HEK293 (cell line): ENCODE results near the gene UGGT2.
"Not testable (repeated sequence)": the region's sequence is repeated elsewhere in the genome, so short reads cannot be mapped to it uniquely, and the experiment has no call there.

Experiments used
- CTCF ChIA-PET: fragments of 350-600 bp; formaldehyde crosslinking; extraction: SDS; loops from one replicate; lab custom pipeline; 2021; ENCODE audit warnings: antibody characterized with exemption; lab: Yijun Ruan, JAX
- POLR2A ChIA-PET: fragments of 300-600 bp; formaldehyde crosslinking; extraction: SDS; loops from one replicate; lab custom pipeline; 2020; ENCODE audit warnings: antibody characterized with exemption, inconsistent platforms; lab: Yijun Ruan, JAX
- H3K27ac ChIP-seq: fragments of 200-500 bp; sonication (Bioruptor generic); 2 replicates; pipeline ENCODE4 v1.5.1; 2014; ENCODE audit warnings: low read depth, low read length, control low read depth, inconsistent platforms; ENCODE audit errors: extremely low read depth
- H3K36me3 ChIP-seq, 2 experiments: fragments of 200-500 bp in 1 of 2; sonication (Bioruptor generic) in 1 of 2; 1 replicate in 1 of 2; 2 replicates in 1 of 2; pipeline ENCODE4 v1.5.1; 2014 to 2017; ENCODE audit warnings: inconsistent platforms in 2 of 2, low read length in 2 of 2; ENCODE audit not compliant: control insufficient read depth in 2 of 2, insufficient read depth in 1 of 2
- H3K4me1 ChIP-seq: fragments of 200-500 bp; sonication (Bioruptor generic); 2 replicates; pipeline ENCODE4 v1.5.1; 2014; ENCODE audit warnings: mild to moderate bottlenecking, low read length, inconsistent platforms; ENCODE audit not compliant: control insufficient read depth, insufficient read depth
- H3K4me3 ChIP-seq: 2 replicates; pipeline ENCODE4 v1.5.1; 2011; ENCODE audit warnings: low read depth, mild to moderate bottlenecking, control low read depth, low read length, moderate library complexity
- H3K9me3 ChIP-seq: fragments of 200-500 bp; sonication (Bioruptor generic); 2 replicates; pipeline ENCODE4 v1.5.1; 2014; ENCODE audit warnings: low read depth, low read length, inconsistent platforms; ENCODE audit not compliant: control insufficient read depth, insufficient read depth
- CTCF ChIP-seq: fragments of 450-650 bp; formaldehyde crosslinking; IDR thresholded peaks from 2 replicates; pipeline ENCODE4 v1.5.1; 2016; ENCODE audit warnings: missing biosample characterization, missing genetic modification characterization
- PRDM6 ChIP-seq: fragments of 450-650 bp; formaldehyde crosslinking; IDR thresholded peaks from 2 replicates; pipeline ENCODE4 v1.5.1; 2017; ENCODE audit warnings: missing biosample characterization, missing genetic modification characterization
- ZNF146 ChIP-seq: fragments of 450-650 bp; formaldehyde crosslinking; IDR thresholded peaks from 2 replicates; pipeline ENCODE4 v1.5.1; 2016; ENCODE audit warnings: missing biosample characterization, missing genetic modification characterization
- ZNF221 ChIP-seq: fragments of 450-650 bp; formaldehyde crosslinking; IDR thresholded peaks from 2 replicates; pipeline ENCODE4 v1.5.1; 2017; ENCODE audit warnings: missing biosample characterization, missing genetic modification characterization, borderline replicate concordance
- ZNF280D ChIP-seq: fragments of 450-650 bp; formaldehyde crosslinking; IDR thresholded peaks from 2 replicates; pipeline ENCODE4 v1.5.1; 2016; ENCODE audit warnings: missing biosample characterization, missing genetic modification characterization
- ZNF530 ChIP-seq: fragments of 450-650 bp; formaldehyde crosslinking; IDR thresholded peaks from 2 replicates; pipeline ENCODE4 v1.5.1; 2016; ENCODE audit warnings: low read depth, missing biosample characterization, missing genetic modification characterization
- ZNF645 ChIP-seq: fragments of 450-650 bp; formaldehyde crosslinking; IDR thresholded peaks from 2 replicates; pipeline ENCODE4; 2016; ENCODE audit warnings: missing biosample characterization, missing genetic modification characterization
- ZNF785 ChIP-seq: fragments of 450-650 bp; formaldehyde crosslinking; IDR thresholded peaks from 2 replicates; pipeline ENCODE4 v1.5.1; 2016; ENCODE audit warnings: missing biosample characterization, missing genetic modification characterization

UGGT2 gene

GRCh38 chr13:95929430-95929829 is 123.8 kb downstream of the UGGT2 start:
- no peak for TF ChIP-seq ZNF785 (tag by site-specific recombination)
- no peak for TF ChIP-seq ZNF221 (tag by site-specific recombination)
- TF ChIP-seq ZNF280D (tag by site-specific recombination) = peak; percentile 84; the same call in 1 of the 2 replicates
- no peak for TF ChIP-seq CTCF (tag by site-specific recombination)
- TF ChIP-seq ZNF530 = no peak
- peak; percentile 89 for TF ChIP-seq ZNF146 (tag by site-specific recombination)

GRCh38 chr13:95928367-95928906 is 124.8 kb downstream of the UGGT2 start:
- POLR2A ChIA-PET = not testable (repeated sequence)
- CTCF ChIA-PET = interaction anchor here (0.6 kb wide), 1 partner anchor 400 kb away, joined by 3 read pairs; no protein-coding TSS in a partner anchor

More at GRCh38 chr13:95929430-95929829, 123.8 kb downstream of the UGGT2 start:
- H3K4me1 ChIP-seq = peaks cover 2% of the 10 kb centered on the region; the same call in 1 of the 2 replicates
- H3K36me3 ChIP-seq = peaks cover 0 to under 1% of the 10 kb centered on the region in 2 experiments; a peak in 1 of 3 replicates
- no peak overlapping the region for H3K27ac ChIP-seq
- ChIA-PET POLR2A (no interaction called here), CTCF (no interaction called here)
- H3K9me3 ChIP-seq = no peaks in the 10 kb centered on the region
- no peak overlapping the region for H3K4me3 ChIP-seq

GRCh38 chr13:95926231-95926630 is 127.0 kb downstream of the UGGT2 start:
- 0 out of 2 replicates have a peak, but pooled peaks have one; percentile 30 for TF ChIP-seq PRDM6
- TF ChIP-seq ZNF645 (tag by site-specific recombination) = no peak
- H3K36me3 ChIP-seq = no peaks in the 10 kb centered on the region; a peak in 2 of 3 replicates
- ChIA-PET POLR2A (no interaction called here), CTCF (no interaction called here)
- H3K4me3 ChIP-seq = no peak overlapping the region
- H3K4me1 ChIP-seq = peaks cover 2% of the 10 kb centered on the region; the same call in 1 of the 2 replicates
- no peaks in the 10 kb centered on the region for H3K9me3 ChIP-seq
- no peak overlapping the region for H3K27ac ChIP-seq

More at GRCh38 chr13:95928367-95928906, 124.8 kb downstream of the UGGT2 start:
- not testable (repeated sequence) for H3K4me3 ChIP-seq, H3K36me3 ChIP-seq, H3K27ac ChIP-seq, H3K4me1 ChIP-seq, H3K9me3 ChIP-seq
